GM21423 (cell line): Measurements from ENCODE around the gene ADAM10.
"Not testable (repeated sequence)": the region's sequence is repeated elsewhere in the genome, so short reads cannot be mapped to it uniquely, and the experiment has no call there.

Experiments
- ATAC-seq: cut with Tn5 transposase; IDR thresholded peaks from one replicate; pipeline ENCODE4 v1.9.1; 2021; ENCODE audit warnings: mild to moderate bottlenecking, moderate library complexity; ENCODE audit not compliant: unreplicated experiment

ADAM10 gene

GRCh38 chr15:58611731-58612676, 137.5 kb downstream of the ADAM10 start:
- no peak for ATAC-seq

- ATAC-seq: no peak
Measured at GRCh38 chr15:58608711-58609110, 140.8 kb downstream of the ADAM10 start.

- ATAC-seq: no peak
Measured at GRCh38 chr15:58608129-58608590, 141.3 kb downstream of the ADAM10 start.

GRCh38 chr15:58606577-58607080, 142.9 kb downstream of the ADAM10 start:
- ATAC-seq: no peak

GRCh38 chr15:58605931-58606530, 143.5 kb downstream of the ADAM10 start:
- no peak for ATAC-seq

GRCh38 chr15:58604455-58604923, 145.0 kb downstream of the ADAM10 start:
- no peak for ATAC-seq

- not testable (repeated sequence) for ATAC-seq
Measured at GRCh38 chr15:58603927-58604326, 145.6 kb downstream of the ADAM10 start.

- ATAC-seq: no peak
Measured at GRCh38 chr15:58602823-58603222, 146.7 kb downstream of the ADAM10 start.

GRCh38 chr15:58598829-58599210, 150.7 kb downstream of the ADAM10 start:
- ATAC-seq: no peak

- ATAC-seq: no peak
Measured at GRCh38 chr15:58597943-58598828, 151.3 kb downstream of the ADAM10 start.

- ATAC-seq: no peak
Measured at GRCh38 chr15:58595516-58596263, 153.8 kb downstream of the ADAM10 start.

- ATAC-seq: no peak
Measured at GRCh38 chr15:58594898-58595297, 154.6 kb downstream of the ADAM10 start.

GRCh38 chr15:58593870-58594269, 155.6 kb downstream of the ADAM10 start:
- ATAC-seq: no peak

GRCh38 chr15:58590926-58591325, 158.6 kb downstream of the ADAM10 start:
- ATAC-seq: no peak

- no peak for ATAC-seq
Measured at GRCh38 chr15:58590236-58590635, 159.3 kb downstream of the ADAM10 start.

GRCh38 chr15:58589047-58589446, 160.5 kb downstream of the ADAM10 start:
- ATAC-seq: no peak

- ATAC-seq: no peak
Measured at GRCh38 chr15:58588096-58588495, 161.4 kb downstream of the ADAM10 start.

- no peak for ATAC-seq
Measured at GRCh38 chr15:58587486-58587885, 162.0 kb downstream of the ADAM10 start.

- ATAC-seq: peak; percentile 62
Measured at GRCh38 chr15:58585693-58586443, 163.6 kb downstream of the ADAM10 start.
